Activated CD4-positive, alpha-beta T cell treated with anti-CD3 and anti-CD28 coated beads, Interleukin-2, amount 10 ng/mL, durations not matched to agents 24 days and 14 days (primary cell): ENCODE results near the gene DOP1A. TPM values are rescaled to one million over a fixed set of nuclear protein-coding genes. Genes with fewer than 3 reads are reported as not detected.

Experiments used
- DNase-seq: peaks from one replicate; pipeline ENCODE4 v3.0.0; 2022
- H3K27ac Mint-ChIP-seq: one replicate; pipeline ENCODE4 v1.8.0; 2022; ENCODE audit warnings: mild to moderate bottlenecking, mixed read lengths
- H3K27me3 Mint-ChIP-seq: one replicate; pipeline ENCODE4 v1.8.0; 2022; ENCODE audit warnings: mixed read lengths
- H3K36me3 Mint-ChIP-seq: one replicate; pipeline ENCODE4 v1.8.0; 2022; ENCODE audit warnings: low read depth, mild to moderate bottlenecking, mixed read lengths
- H3K4me1 Mint-ChIP-seq: one replicate; pipeline ENCODE4 v1.8.0; 2021; ENCODE audit warnings: mixed read lengths
- H3K4me3 Mint-ChIP-seq: one replicate; pipeline ENCODE4 v1.8.0; 2022; ENCODE audit warnings: mild to moderate bottlenecking, moderate library complexity, mixed read lengths
- H3K9me3 Mint-ChIP-seq: one replicate; pipeline ENCODE4 v1.8.0; 2021; ENCODE audit warnings: mixed read lengths
- intact Hi-C: fragments of 100-400 bp; cut with micrococcal nuclease; formaldehyde crosslinking; loops from one replicate; pipeline ENCODE4 v1.15.1; 2023
- total RNA-seq: library from RNA; stranded (reverse); gene quantifications from 2 replicates; pipeline ENCODE4 v1.2.3, GENCODE V29; 2022

The DOP1A gene
- total RNA-seq, 1 donor from 2014 or later, result 6.2 TPM

- no peaks in the 10 kb centered on the region for H3K9me3 Mint-ChIP-seq
- peaks cover 11% of the 10 kb centered on the region for H3K36me3 Mint-ChIP-seq
- H3K27ac Mint-ChIP-seq, result no peak overlapping the region
- no peak overlapping the region for H3K4me3 Mint-ChIP-seq
- H3K4me1 Mint-ChIP-seq, result no peaks in the 10 kb centered on the region
- intact Hi-C loops, result no loop called here
- no peaks in the 10 kb centered on the region for H3K27me3 Mint-ChIP-seq
- DNase-seq, result no peak
These were observed 83.6 kb downstream of the DOP1A start for GRCh38 chr6:83151114-83151513.

- H3K36me3 Mint-ChIP-seq, result peaks cover 10% of the 10 kb centered on the region
- H3K4me1 Mint-ChIP-seq, result no peaks in the 10 kb centered on the region
- intact Hi-C loops, result no loop called here
- H3K27ac Mint-ChIP-seq, result no peak overlapping the region
- H3K27me3 Mint-ChIP-seq, result no peaks in the 10 kb centered on the region
- H3K4me3 Mint-ChIP-seq, result no peak overlapping the region
- no peaks in the 10 kb centered on the region for H3K9me3 Mint-ChIP-seq
- DNase-seq, result no peak
These were observed 85.4 kb downstream of the DOP1A start for GRCh38 chr6:83152913-83153312.

GRCh38 chr6:83153883-83154521 lies 86.5 kb downstream of the DOP1A start:
- Mint-ChIP-seq H3K36me3 (peaks cover 9% of the 10 kb centered on the region), H3K27me3 (no peaks in the 10 kb centered on the region), H3K4me3 (no peak overlapping the region), H3K9me3 (no peaks in the 10 kb centered on the region), H3K27ac (no peak overlapping the region), H3K4me1 (no peaks in the 10 kb centered on the region)
- no peak for DNase-seq
- intact Hi-C loops, result no loop called here

- DNase-seq, result no peak
- H3K4me1 Mint-ChIP-seq, result no peaks in the 10 kb centered on the region
- H3K9me3 Mint-ChIP-seq, result no peaks in the 10 kb centered on the region
- intact Hi-C loops, result no loop called here
- H3K4me3 Mint-ChIP-seq, result no peak overlapping the region
- no peak overlapping the region for H3K27ac Mint-ChIP-seq
- peaks cover 13% of the 10 kb centered on the region for H3K36me3 Mint-ChIP-seq
- no peaks in the 10 kb centered on the region for H3K27me3 Mint-ChIP-seq
These were observed 88.3 kb downstream of the DOP1A start for GRCh38 chr6:83155794-83156193.

GRCh38 chr6:83160167-83160566 lies 92.7 kb downstream of the DOP1A start:
- DNase-seq, result no peak
- Mint-ChIP-seq H3K9me3 (no peaks in the 10 kb centered on the region), H3K4me1 (peaks cover 2% of the 10 kb centered on the region), H3K4me3 (no peak overlapping the region), H3K27ac (no peak overlapping the region), H3K36me3 (peaks cover 21% of the 10 kb centered on the region), H3K27me3 (no peaks in the 10 kb centered on the region)
- intact Hi-C loops, result no loop called here

GRCh38 chr6:83167726-83168278 lies 100.3 kb downstream of the DOP1A start:
- H3K36me3 Mint-ChIP-seq, result peaks cover 52% of the 10 kb centered on the region
- no peaks in the 10 kb centered on the region for H3K9me3 Mint-ChIP-seq
- no peaks in the 10 kb centered on the region for H3K27me3 Mint-ChIP-seq
- intact Hi-C loops, result no loop called here
- no peak overlapping the region for H3K27ac Mint-ChIP-seq
- no peak for DNase-seq
- H3K4me3 Mint-ChIP-seq, result no peak overlapping the region
- H3K4me1 Mint-ChIP-seq, result peaks cover 2% of the 10 kb centered on the region

- H3K27me3 Mint-ChIP-seq, result no peaks in the 10 kb centered on the region
- H3K9me3 Mint-ChIP-seq, result no peaks in the 10 kb centered on the region
- no peak overlapping the region for H3K4me3 Mint-ChIP-seq
- DNase-seq, result no peak
- intact Hi-C loops, result no loop called here
- H3K27ac Mint-ChIP-seq, result no peak overlapping the region
- peaks cover 2% of the 10 kb centered on the region for H3K4me1 Mint-ChIP-seq
- peaks cover 57% of the 10 kb centered on the region for H3K36me3 Mint-ChIP-seq
These were observed 101.1 kb downstream of the DOP1A start for GRCh38 chr6:83168556-83168955.

- no peak for DNase-seq
- intact Hi-C loops, result no loop called here
- Mint-ChIP-seq H3K4me1 (peaks cover 2% of the 10 kb centered on the region), H3K4me3 (no peak overlapping the region), H3K36me3 (peaks cover 58% of the 10 kb centered on the region), H3K27me3 (no peaks in the 10 kb centered on the region), H3K27ac (no peak overlapping the region), H3K9me3 (no peaks in the 10 kb centered on the region)
These were observed 101.6 kb downstream of the DOP1A start for GRCh38 chr6:83169106-83169505.

- no peaks in the 10 kb centered on the region for H3K9me3 Mint-ChIP-seq
- intact Hi-C loops, result no loop called here
- H3K4me1 Mint-ChIP-seq, result peaks cover 1% of the 10 kb centered on the region
- no peak overlapping the region for H3K27ac Mint-ChIP-seq
- H3K36me3 Mint-ChIP-seq, result peaks cover 60% of the 10 kb centered on the region
- H3K4me3 Mint-ChIP-seq, result no peak overlapping the region
- H3K27me3 Mint-ChIP-seq, result no peaks in the 10 kb centered on the region
- no peak for DNase-seq
These were observed 102.0 kb downstream of the DOP1A start for GRCh38 chr6:83169511-83169910.

GRCh38 chr6:83176246-83176645 lies 108.8 kb downstream of the DOP1A start:
- Mint-ChIP-seq H3K27me3 (no peaks in the 10 kb centered on the region), H3K27ac (no peak overlapping the region), H3K36me3 (peaks cover 49% of the 10 kb centered on the region), H3K4me1 (peaks cover 3% of the 10 kb centered on the region), H3K9me3 (no peaks in the 10 kb centered on the region), H3K4me3 (no peak overlapping the region)
- no peak for DNase-seq
- intact Hi-C loops, result no loop called here

GRCh38 chr6:83180426-83180950 lies 113.0 kb downstream of the DOP1A start:
- Mint-ChIP-seq H3K27me3 (no peaks in the 10 kb centered on the region), H3K36me3 (peaks cover 56% of the 10 kb centered on the region), H3K4me3 (no peak overlapping the region), H3K4me1 (peaks cover 4% of the 10 kb centered on the region), H3K27ac (no peak overlapping the region), H3K9me3 (no peaks in the 10 kb centered on the region)
- DNase-seq, result no peak
- intact Hi-C loops, result no loop called here

- Mint-ChIP-seq H3K4me1 (peaks cover 4% of the 10 kb centered on the region), H3K36me3 (peaks cover 55% of the 10 kb centered on the region), H3K4me3 (no peak overlapping the region), H3K27me3 (no peaks in the 10 kb centered on the region), H3K9me3 (no peaks in the 10 kb centered on the region), H3K27ac (no peak overlapping the region)
- intact Hi-C loops, result no loop called here
- no peak for DNase-seq
These were observed 114.6 kb downstream of the DOP1A start for GRCh38 chr6:83182114-83182513.

- Mint-ChIP-seq H3K36me3 (peaks cover 51% of the 10 kb centered on the region), H3K27ac (no peak overlapping the region), H3K9me3 (no peaks in the 10 kb centered on the region), H3K27me3 (no peaks in the 10 kb centered on the region), H3K4me3 (no peak overlapping the region), H3K4me1 (peaks cover 4% of the 10 kb centered on the region)
- intact Hi-C loops, result no loop called here
- DNase-seq, result no peak
These were observed 115.8 kb downstream of the DOP1A start for GRCh38 chr6:83183082-83183828.

- peaks cover 48% of the 10 kb centered on the region for H3K36me3 Mint-ChIP-seq
- no peaks in the 10 kb centered on the region for H3K27me3 Mint-ChIP-seq
- no peak for DNase-seq
- no peaks in the 10 kb centered on the region for H3K9me3 Mint-ChIP-seq
- intact Hi-C loops, result no loop called here
- no peak overlapping the region for H3K27ac Mint-ChIP-seq
- no peak overlapping the region for H3K4me3 Mint-ChIP-seq
- peaks cover 9% of the 10 kb centered on the region for H3K4me1 Mint-ChIP-seq
These were observed 117.6 kb downstream of the DOP1A start for GRCh38 chr6:83185096-83185495.
